Kidney (tissue), 14 donors: ENCODE results near the gene KIF22. TPM values are rescaled to one million over a fixed set of nuclear protein-coding genes. Genes with fewer than 3 reads are reported as not detected.

Experiments used
- DNase-seq, 5 donors: peaks; one replicate each; pipeline ENCODE4 v3.0.0-alpha.2; 2013 to 2020
- FAIRE-seq: peaks from 2 replicates; lab custom pipeline; 2012; peaks lifted over from hg19 to GRCh38; lab: Jason Lieb, UNC
- H3K27ac ChIP-seq, 2 donors: one replicate each; pipeline ENCODE4 v1.7.0; 2013; ENCODE audit warnings: low read depth in 2 of 2, low read length in 2 of 2, inconsistent platforms in 1 of 2
- H3K27me3 ChIP-seq: one replicate; pipeline ENCODE4 v1.7.1; 2013; ENCODE audit warnings: low read length, inconsistent platforms; ENCODE audit not compliant: control insufficient read depth, insufficient read depth
- H3K36me3 ChIP-seq, 3 donors: one replicate each; pipeline versions ENCODE4 v1.7.0 to v1.7.1; 2013; ENCODE audit warnings: low read length in 3 of 3, control low read depth in 1 of 3, inconsistent platforms in 1 of 3; ENCODE audit not compliant: insufficient read depth in 3 of 3, control insufficient read depth in 2 of 3
- H3K4me1 ChIP-seq, 3 donors: one replicate each; pipeline versions ENCODE4 v1.7.0 to v1.7.1; 2013; ENCODE audit warnings: low read length in 3 of 3, inconsistent platforms in 1 of 3, low read depth in 1 of 3; ENCODE audit not compliant: control insufficient read depth in 2 of 3, insufficient read depth in 2 of 3
- H3K4me3 ChIP-seq, 3 donors: one replicate each; pipeline versions ENCODE4 v1.7.0 to v1.8.1; 2013; ENCODE audit warnings: low read length in 3 of 3, control low read depth in 1 of 3, inconsistent platforms in 1 of 3
- H3K9ac ChIP-seq, 3 donors: one replicate each; pipeline versions ENCODE4 v1.7.0 to v1.7.1; 2013; ENCODE audit warnings: low read length in 3 of 3, control low read depth in 1 of 3, inconsistent platforms in 1 of 3
- H3K9me3 ChIP-seq, 3 donors: one replicate each; pipeline versions ENCODE4 v1.7.0 to v1.7.1; 2013; ENCODE audit warnings: low read length in 3 of 3, control low read depth in 1 of 3, inconsistent platforms in 1 of 3; ENCODE audit not compliant: control insufficient read depth in 2 of 3, insufficient read depth in 1 of 3
- intact Hi-C: fragments of 100-400 bp; cut with DNase I; formaldehyde crosslinking; loops from one replicate; pipeline ENCODE4 v1.11.1; 2022
- polyA plus RNA-seq: library from polyadenylated mRNA; stranded (reverse); fragments of 350-450 nt; fragmentation: Illumina TruSeq; extraction: RNeasy Lipid Tissue Mini Kit (QIAGEN cat#74804); gene quantifications from one replicate; pipeline ENCODE4 v1.2.3, GENCODE V29; 2014; ENCODE audit warnings: low read depth, low replicate concordance; ENCODE audit not compliant: insufficient read depth
- total RNA-seq: library from RNA; stranded (reverse); fragmentation: NEBNext Ultra II Directional; extraction: Animal tissue kit (Norgen Biotek cat#: 25700); gene quantifications from one replicate; pipeline ENCODE4 v1.2.1, GENCODE V29; 2021
- TF ChIP-seq, protein P1 (sequence below): IDR thresholded peaks from 3 replicates; pipeline ENCODE4 v1.5.1; 2012; ENCODE audit warnings: mild to moderate bottlenecking, moderate library complexity, borderline replicate concordance; ENCODE audit not compliant: insufficient read depth; ENCODE audit errors: extremely low read depth
- donor health status: control.
- donor health status: control.
- donor health status: control.
- donor health status: control.
- donor health status: control.
- donor health status: DM: yes; HTN: yes; CAD: no.
- donor health status: Normal renal cell carcinoma (clear cell type).

The KIF22 gene
- total and polyA plus RNA-seq, 2 donors from 2014 or later, result 32.3 to 42.9 TPM

DNA sequence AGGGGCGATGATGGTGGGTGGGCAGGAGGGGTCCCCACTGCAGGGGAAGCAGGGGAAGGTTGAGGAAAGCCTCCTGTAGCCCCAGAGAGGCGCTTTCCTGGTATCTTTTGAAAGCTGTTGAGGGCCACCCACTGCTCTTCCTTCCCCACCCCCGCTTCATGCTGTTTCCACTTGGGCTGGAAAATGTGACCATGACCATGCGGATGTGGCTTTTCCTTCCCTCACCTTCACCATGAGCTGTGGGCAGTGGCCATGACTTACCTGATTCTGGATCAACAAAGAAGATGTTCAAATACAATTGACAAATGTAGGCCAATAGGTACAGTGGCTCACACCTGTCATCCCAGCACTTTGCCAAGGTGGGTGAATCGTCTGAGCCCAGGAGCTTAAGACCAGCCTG lies 43.5 kb downstream of the KIF22 start:
- TF ChIP-seq, protein P1, sequence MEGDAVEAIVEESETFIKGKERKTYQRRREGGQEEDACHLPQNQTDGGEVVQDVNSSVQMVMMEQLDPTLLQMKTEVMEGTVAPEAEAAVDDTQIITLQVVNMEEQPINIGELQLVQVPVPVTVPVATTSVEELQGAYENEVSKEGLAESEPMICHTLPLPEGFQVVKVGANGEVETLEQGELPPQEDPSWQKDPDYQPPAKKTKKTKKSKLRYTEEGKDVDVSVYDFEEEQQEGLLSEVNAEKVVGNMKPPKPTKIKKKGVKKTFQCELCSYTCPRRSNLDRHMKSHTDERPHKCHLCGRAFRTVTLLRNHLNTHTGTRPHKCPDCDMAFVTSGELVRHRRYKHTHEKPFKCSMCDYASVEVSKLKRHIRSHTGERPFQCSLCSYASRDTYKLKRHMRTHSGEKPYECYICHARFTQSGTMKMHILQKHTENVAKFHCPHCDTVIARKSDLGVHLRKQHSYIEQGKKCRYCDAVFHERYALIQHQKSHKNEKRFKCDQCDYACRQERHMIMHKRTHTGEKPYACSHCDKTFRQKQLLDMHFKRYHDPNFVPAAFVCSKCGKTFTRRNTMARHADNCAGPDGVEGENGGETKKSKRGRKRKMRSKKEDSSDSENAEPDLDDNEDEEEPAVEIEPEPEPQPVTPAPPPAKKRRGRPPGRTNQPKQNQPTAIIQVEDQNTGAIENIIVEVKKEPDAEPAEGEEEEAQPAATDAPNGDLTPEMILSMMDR, result no peak
- H3K27ac ChIP-seq, result no peak overlapping the region
- no peaks in the 10 kb centered on the region for H3K27me3 ChIP-seq
- H3K4me3 ChIP-seq, result no peak overlapping the region
- no peak overlapping the region for H3K9ac ChIP-seq
- intact Hi-C loops, result no loop called here
- H3K36me3 ChIP-seq, result peaks cover 0 to 42% (median 32%) of the 10 kb centered on the region in 3 donors
- peaks cover 0 to 2% (median 0%) of the 10 kb centered on the region in 3 donors for H3K4me1 ChIP-seq
- DNase-seq, result no peak
- FAIRE-seq, result no peak
- no peaks in the 10 kb centered on the region for H3K9me3 ChIP-seq

DNA sequence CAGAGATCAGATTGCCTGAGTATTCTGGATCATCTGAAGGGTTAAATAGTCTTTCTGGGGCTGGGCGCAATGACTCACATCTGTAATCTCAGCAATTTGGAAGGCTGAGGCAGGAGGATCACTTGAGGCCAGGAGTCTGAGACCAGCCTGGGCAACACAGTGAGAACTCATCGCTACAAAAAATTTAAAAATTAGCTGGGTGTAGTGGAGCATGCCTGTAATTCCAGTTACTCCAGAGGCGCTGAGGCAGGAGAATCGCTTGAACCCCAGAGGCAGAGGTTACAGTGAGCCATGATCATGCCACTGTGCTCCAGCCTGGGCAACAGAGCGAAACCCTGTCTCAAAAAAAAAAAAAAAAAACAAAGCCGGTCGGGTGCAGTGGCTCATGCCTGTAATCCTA lies 45.4 kb downstream of the KIF22 start:
- Histone ChIP-seq H3K9me3 (no peaks in the 10 kb centered on the region), H3K4me3 (no peak overlapping the region), H3K27me3 (no peaks in the 10 kb centered on the region), H3K4me1 (no peaks in the 10 kb centered on the region), H3K9ac (no peak overlapping the region), H3K27ac (no peak overlapping the region), H3K36me3 (peaks cover 0 to 54% (median 32%) of the 10 kb centered on the region in 3 donors)
- DNase-seq (no peak), FAIRE-seq (no peak)
- TF ChIP-seq, protein P1, result no peak
- intact Hi-C loops, result no loop called here

DNA sequence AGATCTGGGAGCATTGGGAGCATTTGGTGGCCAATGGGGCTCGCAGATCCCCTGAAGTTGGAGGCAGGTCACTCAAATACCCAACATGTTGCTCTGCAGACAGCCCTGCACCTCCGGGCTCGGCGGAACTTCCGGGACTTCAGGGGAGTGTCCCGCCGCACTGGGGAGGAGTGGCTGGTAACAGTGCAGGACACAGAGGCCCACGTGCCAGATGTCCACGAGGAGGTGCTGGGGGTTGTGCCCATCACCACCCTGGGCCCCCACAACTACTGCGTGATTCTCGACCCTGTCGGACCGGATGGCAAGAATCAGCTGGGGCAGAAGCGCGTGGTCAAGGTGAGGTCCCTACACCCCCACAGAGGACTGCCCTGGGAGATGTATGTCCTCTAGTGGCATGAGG lies 46.1 kb downstream of the KIF22 start:
- no peaks in the 10 kb centered on the region for H3K27me3 ChIP-seq
- no peak for DNase-seq
- no peak overlapping the region for H3K4me3 ChIP-seq
- no peaks in the 10 kb centered on the region for H3K4me1 ChIP-seq
- no peaks in the 10 kb centered on the region for H3K9me3 ChIP-seq
- TF ChIP-seq, protein P1, result no peak
- intact Hi-C loops, result no loop called here
- no peak overlapping the region for H3K27ac ChIP-seq
- no peak overlapping the region for H3K9ac ChIP-seq
- FAIRE-seq, result no peak
- H3K36me3 ChIP-seq, result peaks cover 0 to 59% (median 33%) of the 10 kb centered on the region in 3 donors

DNA sequence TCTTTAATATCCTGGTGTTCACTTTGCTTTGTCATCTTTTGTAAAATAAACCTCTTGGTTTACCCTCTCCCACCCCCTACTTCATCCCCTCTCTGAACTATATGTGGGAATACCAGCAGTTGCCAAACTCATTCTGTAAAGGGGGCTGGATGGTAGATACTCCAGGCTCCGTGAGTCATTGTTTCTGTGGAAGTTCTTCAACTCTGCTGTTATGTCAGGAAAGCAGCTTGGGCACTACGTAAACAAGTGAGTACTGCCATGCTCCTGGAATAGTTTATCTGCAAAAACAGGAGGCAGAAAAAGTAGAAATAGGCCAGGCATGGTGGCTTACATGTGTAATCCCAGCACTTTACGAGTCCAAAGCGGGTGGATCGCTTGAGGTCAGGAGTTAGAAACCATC lies 47.3 kb downstream of the KIF22 start:
- DNase-seq, result no peak
- no peak overlapping the region for H3K9ac ChIP-seq
- TF ChIP-seq, protein P1, result no peak
- H3K4me1 ChIP-seq, result no peaks in the 10 kb centered on the region
- no peaks in the 10 kb centered on the region for H3K27me3 ChIP-seq
- intact Hi-C loops, result no loop called here
- H3K27ac ChIP-seq, result no peak overlapping the region
- no peaks in the 10 kb centered on the region for H3K9me3 ChIP-seq
- FAIRE-seq, result no peak
- peaks cover 0 to 65% (median 36%) of the 10 kb centered on the region in 3 donors for H3K36me3 ChIP-seq
- no peak overlapping the region for H3K4me3 ChIP-seq
